Right lobe of liver (tissue), 4 donors: ENCODE data around the gene MYZAP.

ENCODE experiments used
- POLR2A ChIP-seq: fragments of 450-650 bp; IDR thresholded peaks from one replicate; pipeline ENCODE4 v1.6.1; 2017; ENCODE audit warnings: antibody characterized with exemption, mild to moderate bottlenecking
- TF ChIP-seq, protein P1 (sequence below), 4 donors: fragments of 200-600 bp in 3 of 4; fragments of 450-650 bp in 1 of 4; IDR thresholded peaks; one replicate each; pipeline versions ENCODE4 v1.5.1 to v1.8.0; 2016 to 2022; ENCODE audit warnings: antibody characterized with exemption in 4 of 4, mild to moderate bottlenecking in 2 of 4
- donor health status: DM: no; HTN: no; CAD: no.
- donor health status: DM: no; HTN: no; CAD: no.
- donor health status: DM: no; HTN: yes; CAD: no.

DNA sequence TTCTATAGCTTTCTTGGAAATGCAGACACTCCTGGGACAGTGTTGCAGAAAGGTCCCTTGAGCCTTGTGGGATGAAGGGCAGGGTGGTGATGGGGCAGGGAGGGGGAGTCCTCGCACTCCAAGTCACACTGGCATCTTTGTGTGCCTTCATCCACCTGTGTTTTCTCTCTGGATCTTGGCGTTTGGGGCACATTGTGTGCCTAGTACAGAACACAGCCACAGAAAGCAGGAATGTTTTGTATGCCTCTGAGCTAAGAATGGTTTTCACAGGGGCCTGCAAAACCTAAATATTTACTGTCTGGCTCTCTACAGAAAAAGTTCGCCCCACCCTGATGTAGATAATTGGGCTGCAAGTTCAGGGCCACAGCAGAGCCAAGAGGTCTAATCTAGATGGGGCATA lies 5.7 kb downstream of the MYZAP start:
- TF ChIP-seq POLR2A: no peak
- TF ChIP-seq, protein P1, sequence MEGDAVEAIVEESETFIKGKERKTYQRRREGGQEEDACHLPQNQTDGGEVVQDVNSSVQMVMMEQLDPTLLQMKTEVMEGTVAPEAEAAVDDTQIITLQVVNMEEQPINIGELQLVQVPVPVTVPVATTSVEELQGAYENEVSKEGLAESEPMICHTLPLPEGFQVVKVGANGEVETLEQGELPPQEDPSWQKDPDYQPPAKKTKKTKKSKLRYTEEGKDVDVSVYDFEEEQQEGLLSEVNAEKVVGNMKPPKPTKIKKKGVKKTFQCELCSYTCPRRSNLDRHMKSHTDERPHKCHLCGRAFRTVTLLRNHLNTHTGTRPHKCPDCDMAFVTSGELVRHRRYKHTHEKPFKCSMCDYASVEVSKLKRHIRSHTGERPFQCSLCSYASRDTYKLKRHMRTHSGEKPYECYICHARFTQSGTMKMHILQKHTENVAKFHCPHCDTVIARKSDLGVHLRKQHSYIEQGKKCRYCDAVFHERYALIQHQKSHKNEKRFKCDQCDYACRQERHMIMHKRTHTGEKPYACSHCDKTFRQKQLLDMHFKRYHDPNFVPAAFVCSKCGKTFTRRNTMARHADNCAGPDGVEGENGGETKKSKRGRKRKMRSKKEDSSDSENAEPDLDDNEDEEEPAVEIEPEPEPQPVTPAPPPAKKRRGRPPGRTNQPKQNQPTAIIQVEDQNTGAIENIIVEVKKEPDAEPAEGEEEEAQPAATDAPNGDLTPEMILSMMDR (IDR thresholded peaks at IDR 0.05): no peak
